HCT116 (cell line): ENCODE data around the gene STX1A.
"Not testable (repeated sequence)": the region's sequence is repeated elsewhere in the genome, so short reads cannot be mapped to it uniquely, and the experiment has no call there.

Source experiments
- EZH2 ChIP-seq: fragments of 200-600 bp; sonication (generic); IDR thresholded peaks from 2 replicates; pipeline ENCODE4 v1.6.1; 2017; ENCODE audit warnings: antibody characterized with exemption, mixed run types
- POLR2A ChIP-seq: IDR thresholded peaks from 2 replicates; pipeline ENCODE4 v1.7.0; 2011; ENCODE audit warnings: borderline replicate concordance; ENCODE audit not compliant: insufficient read depth, insufficient read length; ENCODE audit errors: extremely low read depth
- SIN3A ChIP-seq: IDR thresholded peaks from 2 replicates; pipeline ENCODE4 v1.6.1; 2012; ENCODE audit warnings: low read depth
- ZFX ChIP-seq: fragments of 450-650 bp; IDR thresholded peaks from 2 replicates; pipeline ENCODE4 v1.6.1; 2017
- ZNF274 ChIP-seq: fragments of 200-500 bp; sonication (Bioruptor generic); IDR thresholded peaks from 2 replicates; pipeline ENCODE4 v1.6.1; 2014; ENCODE audit warnings: mild to moderate bottlenecking, low read depth, low read length, inconsistent platforms
- TF ChIP-seq, protein P1 (sequence below), 3 experiments: fragments of 200-600 bp in 1 of 3; sonication (generic) in 1 of 3; IDR thresholded peaks in 2 of 3; conservative IDR thresholded peaks in 1 of 3; 2 replicates each; pipeline ENCODE4 v1.5.1; 2012 to 2017; ENCODE audit warnings: low read depth in 2 of 3, low read length in 2 of 3, antibody characterized with exemption in 1 of 3, borderline replicate concordance in 1 of 3, control low read depth in 1 of 3, mild to moderate bottlenecking in 1 of 3, mixed read lengths in 1 of 3, mixed run types in 1 of 3, moderate library complexity in 1 of 3; ENCODE audit not compliant: insufficient read depth in 1 of 3
- TF ChIP-seq, protein P2 (sequence below): IDR thresholded peaks from 2 replicates; pipeline ENCODE4 v1.6.1; 2012
- TF ChIP-seq, protein P3 (sequence below): IDR thresholded peaks from 2 replicates; pipeline ENCODE4 v1.6.1; 2012; ENCODE audit warnings: low read depth

DNA sequence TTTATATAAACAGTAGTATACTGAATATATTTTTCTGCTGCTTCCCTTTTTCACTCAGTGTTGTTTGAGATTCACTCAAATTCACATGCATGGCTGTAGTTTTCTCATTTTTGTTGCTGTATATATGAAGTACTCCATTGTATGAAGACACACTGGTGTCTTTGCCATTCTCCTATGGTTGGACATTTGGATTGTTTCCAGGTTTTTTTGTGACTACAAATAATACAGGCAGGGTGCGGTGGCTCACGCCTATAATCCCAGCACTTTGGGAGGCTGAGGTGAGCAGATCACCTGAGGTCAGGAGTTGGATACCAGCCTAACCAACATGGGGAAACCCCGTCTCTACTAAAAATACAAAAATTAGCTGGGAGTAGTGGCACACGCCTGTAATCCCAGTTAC is 58.9 kb downstream of the STX1A start:
- TF ChIP-seq, protein P1, sequence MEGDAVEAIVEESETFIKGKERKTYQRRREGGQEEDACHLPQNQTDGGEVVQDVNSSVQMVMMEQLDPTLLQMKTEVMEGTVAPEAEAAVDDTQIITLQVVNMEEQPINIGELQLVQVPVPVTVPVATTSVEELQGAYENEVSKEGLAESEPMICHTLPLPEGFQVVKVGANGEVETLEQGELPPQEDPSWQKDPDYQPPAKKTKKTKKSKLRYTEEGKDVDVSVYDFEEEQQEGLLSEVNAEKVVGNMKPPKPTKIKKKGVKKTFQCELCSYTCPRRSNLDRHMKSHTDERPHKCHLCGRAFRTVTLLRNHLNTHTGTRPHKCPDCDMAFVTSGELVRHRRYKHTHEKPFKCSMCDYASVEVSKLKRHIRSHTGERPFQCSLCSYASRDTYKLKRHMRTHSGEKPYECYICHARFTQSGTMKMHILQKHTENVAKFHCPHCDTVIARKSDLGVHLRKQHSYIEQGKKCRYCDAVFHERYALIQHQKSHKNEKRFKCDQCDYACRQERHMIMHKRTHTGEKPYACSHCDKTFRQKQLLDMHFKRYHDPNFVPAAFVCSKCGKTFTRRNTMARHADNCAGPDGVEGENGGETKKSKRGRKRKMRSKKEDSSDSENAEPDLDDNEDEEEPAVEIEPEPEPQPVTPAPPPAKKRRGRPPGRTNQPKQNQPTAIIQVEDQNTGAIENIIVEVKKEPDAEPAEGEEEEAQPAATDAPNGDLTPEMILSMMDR (IDR thresholded peaks at IDR 0.05 in 2 of 3, conservative IDR thresholded peaks at IDR 0.05 in 1 of 3; ENCODE audit: borderline replicate concordance in 1 of 3, insufficient read depth in 1 of 3, low read depth in 2 of 3, low read length in 2 of 3) = not testable (repeated sequence)
- TF ChIP-seq ZFX, EZH2, POLR2A, SIN3A, ZNF274: not testable (repeated sequence)
- TF ChIP-seq, protein P2, sequence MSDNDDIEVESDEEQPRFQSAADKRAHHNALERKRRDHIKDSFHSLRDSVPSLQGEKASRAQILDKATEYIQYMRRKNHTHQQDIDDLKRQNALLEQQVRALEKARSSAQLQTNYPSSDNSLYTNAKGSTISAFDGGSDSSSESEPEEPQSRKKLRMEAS = not testable (repeated sequence)
- TF ChIP-seq, protein P3, sequence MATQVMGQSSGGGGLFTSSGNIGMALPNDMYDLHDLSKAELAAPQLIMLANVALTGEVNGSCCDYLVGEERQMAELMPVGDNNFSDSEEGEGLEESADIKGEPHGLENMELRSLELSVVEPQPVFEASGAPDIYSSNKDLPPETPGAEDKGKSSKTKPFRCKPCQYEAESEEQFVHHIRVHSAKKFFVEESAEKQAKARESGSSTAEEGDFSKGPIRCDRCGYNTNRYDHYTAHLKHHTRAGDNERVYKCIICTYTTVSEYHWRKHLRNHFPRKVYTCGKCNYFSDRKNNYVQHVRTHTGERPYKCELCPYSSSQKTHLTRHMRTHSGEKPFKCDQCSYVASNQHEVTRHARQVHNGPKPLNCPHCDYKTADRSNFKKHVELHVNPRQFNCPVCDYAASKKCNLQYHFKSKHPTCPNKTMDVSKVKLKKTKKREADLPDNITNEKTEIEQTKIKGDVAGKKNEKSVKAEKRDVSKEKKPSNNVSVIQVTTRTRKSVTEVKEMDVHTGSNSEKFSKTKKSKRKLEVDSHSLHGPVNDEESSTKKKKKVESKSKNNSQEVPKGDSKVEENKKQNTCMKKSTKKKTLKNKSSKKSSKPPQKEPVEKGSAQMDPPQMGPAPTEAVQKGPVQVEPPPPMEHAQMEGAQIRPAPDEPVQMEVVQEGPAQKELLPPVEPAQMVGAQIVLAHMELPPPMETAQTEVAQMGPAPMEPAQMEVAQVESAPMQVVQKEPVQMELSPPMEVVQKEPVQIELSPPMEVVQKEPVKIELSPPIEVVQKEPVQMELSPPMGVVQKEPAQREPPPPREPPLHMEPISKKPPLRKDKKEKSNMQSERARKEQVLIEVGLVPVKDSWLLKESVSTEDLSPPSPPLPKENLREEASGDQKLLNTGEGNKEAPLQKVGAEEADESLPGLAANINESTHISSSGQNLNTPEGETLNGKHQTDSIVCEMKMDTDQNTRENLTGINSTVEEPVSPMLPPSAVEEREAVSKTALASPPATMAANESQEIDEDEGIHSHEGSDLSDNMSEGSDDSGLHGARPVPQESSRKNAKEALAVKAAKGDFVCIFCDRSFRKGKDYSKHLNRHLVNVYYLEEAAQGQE = not testable (repeated sequence)
